ENCODE data around the gene LCE1E. TPM values are rescaled to one million over a fixed set of nuclear protein-coding genes. Genes with fewer than 3 reads are reported as not detected.

The LCE1E gene
- total RNA-seq, 1 donor, result not detected

- no peak for TF ChIP-seq CTCF (IDR thresholded peaks at IDR 0.05; ENCODE audit: insufficient read depth, low read length)
- DNase-seq (ENCODE audit: low read depth), result no peak
- H3K4me3 ChIP-seq (ENCODE audit: low read depth, low read length), result no peak overlapping the region
Measured at GRCh38 chr1:152811050-152811449, 25.0 kb downstream of the LCE1E start.

- TF ChIP-seq CTCF (IDR thresholded peaks at IDR 0.05; ENCODE audit: insufficient read depth, low read length), result no peak
- no peak for DNase-seq (ENCODE audit: low read depth)
- H3K4me3 ChIP-seq (ENCODE audit: low read depth, low read length), result no peak within 1 kb of the TSS
Measured at GRCh38 chr1:152811671-152812070, 25.6 kb downstream of the LCE1E start, which contains the start of gene LCE1B. Gene LCE1B (plus strand): TSS chr1:152811971. CDS start chr1:152812447, 476 bp downstream.

- H3K4me3 ChIP-seq (ENCODE audit: low read depth, low read length), result no peak overlapping the region
- no peak for DNase-seq (ENCODE audit: low read depth)
- no peak for TF ChIP-seq CTCF (IDR thresholded peaks at IDR 0.05; ENCODE audit: insufficient read depth, low read length)
Measured at GRCh38 chr1:152817309-152817708, 31.3 kb downstream of the LCE1E start.

GRCh38 chr1:152823294-152823693, 37.2 kb downstream of the LCE1E start:
- no peak for DNase-seq (ENCODE audit: low read depth)
- no peak overlapping the region for H3K4me3 ChIP-seq (ENCODE audit: low read depth, low read length)
- no peak for TF ChIP-seq CTCF (IDR thresholded peaks at IDR 0.05; ENCODE audit: insufficient read depth, low read length)

GRCh38 chr1:152824964-152825363, 38.9 kb downstream of the LCE1E start:
- no peak for TF ChIP-seq CTCF (IDR thresholded peaks at IDR 0.05; ENCODE audit: insufficient read depth, low read length)
- no peak overlapping the region for H3K4me3 ChIP-seq (ENCODE audit: low read depth, low read length)
- no peak for DNase-seq (ENCODE audit: low read depth)

- TF ChIP-seq CTCF (IDR thresholded peaks at IDR 0.05; ENCODE audit: insufficient read depth, low read length), result no peak
- no peak for DNase-seq (ENCODE audit: low read depth)
- no peak within 1 kb of the TSS for H3K4me3 ChIP-seq (ENCODE audit: low read depth, low read length)
Measured at GRCh38 chr1:152827173-152827572, 41.1 kb downstream of the LCE1E start, which contains the start of gene LCE1A. Gene LCE1A (plus strand): TSS chr1:152827473. CDS start chr1:152827473, 0 bp downstream.

- DNase-seq (ENCODE audit: low read depth), result no peak
- H3K4me3 ChIP-seq (ENCODE audit: low read depth, low read length), result no peak overlapping the region
- no peak for TF ChIP-seq CTCF (IDR thresholded peaks at IDR 0.05; ENCODE audit: insufficient read depth, low read length)
Measured at GRCh38 chr1:152836870-152837269, 50.8 kb downstream of the LCE1E start.
